Measurements from ENCODE around the gene CAMTA1.

GRCh38 chr1:7574121-7575040, 789.1 kb downstream of the CAMTA1 start:
- TF ChIP-seq CTCF (IDR thresholded peaks at IDR 0.05; ENCODE audit: poor library complexity) (no peak), EZH2phosphoT487 (IDR thresholded peaks at IDR 0.05; ENCODE audit: low read depth, severe bottlenecking, unreplicated experiment) (no peak), EZH2 (IDR thresholded peaks at IDR 0.05; ENCODE audit: borderline replicate concordance) (no peak)

All from hepatocyte (in vitro differentiated cells).